Measurements from ENCODE around the gene URM1.

GRCh38 chr9:128365525-128365924 is 5.6 kb upstream of the URM1 start:
- TF ChIP-seq CTCF (IDR thresholded peaks at IDR 0.05) (no peak), POLR2A (IDR thresholded peaks at IDR 0.05) (no peak)
